ENCODE results near the gene CBLN3. TPM values are rescaled to one million over a fixed set of nuclear protein-coding genes. Genes with fewer than 3 reads are reported as not detected.

CBLN3 gene
- total RNA-seq, 1 donor, result 1.7 TPM

GRCh38 chr14:24387009-24387345 is 42.5 kb downstream of the CBLN3 start:
- no peak overlapping the region for H3K4me3 ChIP-seq (ENCODE audit: low read depth, low read length)
- no peak for DNase-seq (ENCODE audit: low read depth)
- no peak for TF ChIP-seq CTCF (IDR thresholded peaks at IDR 0.05; ENCODE audit: insufficient read depth, low read depth, low read length)

GRCh38 chr14:24385524-24385923 is 43.9 kb downstream of the CBLN3 start:
- no peak for TF ChIP-seq CTCF (IDR thresholded peaks at IDR 0.05; ENCODE audit: insufficient read depth, low read depth, low read length)
- no peak for DNase-seq (ENCODE audit: low read depth)
- H3K4me3 ChIP-seq (ENCODE audit: low read depth, low read length), result no peak overlapping the region

- no peak for TF ChIP-seq CTCF (IDR thresholded peaks at IDR 0.05; ENCODE audit: insufficient read depth, low read depth, low read length)
- no peak for DNase-seq (ENCODE audit: low read depth)
- H3K4me3 ChIP-seq (ENCODE audit: low read depth, low read length), result no peak overlapping the region
These were observed 45.3 kb downstream of the CBLN3 start for GRCh38 chr14:24384169-24384568.

GRCh38 chr14:24382064-24382371 is 47.5 kb downstream of the CBLN3 start:
- no peak overlapping the region for H3K4me3 ChIP-seq (ENCODE audit: low read depth, low read length)
- TF ChIP-seq CTCF (IDR thresholded peaks at IDR 0.05; ENCODE audit: insufficient read depth, low read depth, low read length), result no peak
- DNase-seq (ENCODE audit: low read depth), result no peak

GRCh38 chr14:24381363-24382063 is 48.0 kb downstream of the CBLN3 start:
- no peak for TF ChIP-seq CTCF (IDR thresholded peaks at IDR 0.05; ENCODE audit: insufficient read depth, low read depth, low read length)
- no peak overlapping the region for H3K4me3 ChIP-seq (ENCODE audit: low read depth, low read length)
- DNase-seq (ENCODE audit: low read depth), result no peak

GRCh38 chr14:24379907-24380730 is 49.3 kb downstream of the CBLN3 start:
- H3K4me3 ChIP-seq (ENCODE audit: low read depth, low read length), result no peak overlapping the region
- DNase-seq (ENCODE audit: low read depth), result no peak
- TF ChIP-seq CTCF (IDR thresholded peaks at IDR 0.05; ENCODE audit: insufficient read depth, low read depth, low read length), result no peak

All from fibroblast of villous mesenchyme (primary cell).